ENCODE measurements around the gene THOC2. TPM values are rescaled to one million over a fixed set of nuclear protein-coding genes. Genes with fewer than 3 reads are reported as not detected.

Gene THOC2
- total RNA-seq, 2 donors from 2014 or later, result 103 to 123 TPM

- Histone ChIP-seq H3K4me1 (ENCODE audit: control insufficient read depth in 1 of 2, low read depth in 2 of 2) (no peaks in the 10 kb centered on the region), H3K9me3 (no peaks in the 10 kb centered on the region), H3K4me3 (no peak overlapping the region), H3K27me3 (replicated peaks; ENCODE audit: insufficient read depth) (no peaks in the 10 kb centered on the region), H3K27ac (no peak overlapping the region), H3K36me3 (peaks cover 2% of the 10 kb centered on the region)
- ATAC-seq (ENCODE audit: insufficient number of reproducible peaks, low FRiP score, low read depth) (no peak), DNase-seq (ENCODE audit: low spot score) (no peak)
- no peak for TF ChIP-seq CTCF (IDR thresholded peaks at IDR 0.05)
These were observed 107.4 kb downstream of the THOC2 start for GRCh38 chrX:123625477-123625876.

GRCh38 chrX:123617007-123617406, 115.8 kb downstream of the THOC2 start:
- H3K27me3 ChIP-seq (replicated peaks; ENCODE audit: insufficient read depth), result no peaks in the 10 kb centered on the region
- no peak for DNase-seq (ENCODE audit: low spot score)
- H3K9me3 ChIP-seq, result no peaks in the 10 kb centered on the region
- no peak overlapping the region for H3K4me3 ChIP-seq
- no peak for ATAC-seq (ENCODE audit: insufficient number of reproducible peaks, low FRiP score, low read depth)
- H3K4me1 ChIP-seq (ENCODE audit: control insufficient read depth in 1 of 2, low read depth in 2 of 2), result no peaks in the 10 kb centered on the region
- peaks cover 6% of the 10 kb centered on the region for H3K36me3 ChIP-seq
- TF ChIP-seq CTCF (IDR thresholded peaks at IDR 0.05), result no peak
- no peak overlapping the region for H3K27ac ChIP-seq

GRCh38 chrX:123610915-123611314, 121.9 kb downstream of the THOC2 start:
- DNase-seq (ENCODE audit: low spot score) (no peak), ATAC-seq (ENCODE audit: insufficient number of reproducible peaks, low FRiP score, low read depth) (no peak)
- H3K4me1 ChIP-seq (ENCODE audit: control insufficient read depth in 1 of 2, low read depth in 2 of 2), result no peaks in the 10 kb centered on the region
- H3K27me3 ChIP-seq (replicated peaks; ENCODE audit: insufficient read depth), result no peaks in the 10 kb centered on the region
- peaks cover 6% of the 10 kb centered on the region for H3K36me3 ChIP-seq
- H3K9me3 ChIP-seq, result no peaks in the 10 kb centered on the region
- H3K27ac ChIP-seq, result no peak overlapping the region
- no peak for TF ChIP-seq CTCF (IDR thresholded peaks at IDR 0.05)
- no peak overlapping the region for H3K4me3 ChIP-seq

- no peak for DNase-seq (ENCODE audit: low spot score)
- no peak for ATAC-seq (ENCODE audit: insufficient number of reproducible peaks, low FRiP score, low read depth)
- H3K4me3 ChIP-seq, result no peak overlapping the region
- H3K27me3 ChIP-seq (replicated peaks; ENCODE audit: insufficient read depth), result no peaks in the 10 kb centered on the region
- H3K27ac ChIP-seq, result no peak overlapping the region
- no peaks in the 10 kb centered on the region for H3K4me1 ChIP-seq (ENCODE audit: control insufficient read depth in 1 of 2, low read depth in 2 of 2)
- TF ChIP-seq CTCF (IDR thresholded peaks at IDR 0.05), result no peak
- H3K36me3 ChIP-seq, result no peaks in the 10 kb centered on the region
- no peaks in the 10 kb centered on the region for H3K9me3 ChIP-seq
These were observed 125.0 kb downstream of the THOC2 start for GRCh38 chrX:123607806-123608205.

GRCh38 chrX:123607270-123607669, 125.6 kb downstream of the THOC2 start:
- H3K36me3 ChIP-seq, result no peaks in the 10 kb centered on the region
- no peaks in the 10 kb centered on the region for H3K27me3 ChIP-seq (replicated peaks; ENCODE audit: insufficient read depth)
- H3K27ac ChIP-seq, result no peak overlapping the region
- H3K4me3 ChIP-seq, result no peak overlapping the region
- no peak for TF ChIP-seq CTCF (IDR thresholded peaks at IDR 0.05)
- H3K9me3 ChIP-seq, result no peaks in the 10 kb centered on the region
- ATAC-seq (ENCODE audit: insufficient number of reproducible peaks, low FRiP score, low read depth) (no peak), DNase-seq (ENCODE audit: low spot score) (no peak)
- no peaks in the 10 kb centered on the region for H3K4me1 ChIP-seq (ENCODE audit: control insufficient read depth in 1 of 2, low read depth in 2 of 2)

Data from thoracic aorta (tissue), 2 donors.